Measurements from ENCODE around the gene TRIM8. TPM values are rescaled to one million over a fixed set of nuclear protein-coding genes. Genes with fewer than 3 reads are reported as not detected.

Gene TRIM8
- total and polyA plus RNA-seq, 2 donors (not counting 1 experiment from before 2014, with no cell fraction given), result 44.9 to 74.4 TPM

DNA sequence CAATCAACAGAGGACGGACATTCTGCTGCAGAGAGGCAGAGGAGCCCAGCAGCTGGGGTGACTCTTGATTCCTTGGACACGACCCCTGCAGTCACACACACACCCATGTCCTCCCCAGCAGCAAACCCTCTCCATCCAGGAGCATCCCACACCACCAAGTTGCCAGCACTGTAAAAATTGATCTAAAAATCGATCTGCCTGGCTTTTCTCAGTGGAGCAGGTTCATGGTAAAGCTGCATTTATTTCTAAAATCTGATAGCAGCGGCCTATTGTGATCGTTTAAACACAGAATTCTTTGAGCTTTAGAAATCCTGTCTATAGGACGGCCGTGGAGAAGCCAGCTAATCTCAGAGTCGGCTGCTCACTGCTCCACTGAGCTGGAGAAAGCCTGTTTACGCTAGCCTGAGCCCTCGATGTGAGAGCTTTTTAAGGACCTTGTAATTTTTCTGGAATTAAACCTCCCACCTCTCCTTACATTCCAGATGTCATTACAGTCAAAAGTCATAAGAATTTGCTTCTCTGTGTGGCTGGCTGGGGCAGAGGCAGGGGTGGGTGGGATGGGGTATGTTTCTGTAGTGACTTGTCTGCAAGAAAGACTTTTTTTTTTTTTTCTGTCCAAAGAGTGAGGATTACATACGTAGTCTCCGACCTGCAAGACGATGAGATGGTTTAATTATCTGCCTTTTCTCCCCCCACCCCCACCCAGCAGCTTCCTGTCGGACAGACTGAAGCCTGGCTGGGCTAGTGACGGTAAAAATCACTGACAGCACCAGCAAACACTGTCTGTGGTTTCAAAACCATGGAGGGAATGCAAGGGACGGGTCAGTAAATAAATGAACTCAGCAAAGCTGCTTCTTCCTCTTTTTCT, 31.6 kb downstream of the TRIM8 start:
- no peaks in the 10 kb centered on the region for H3K36me3 ChIP-seq (replicated peaks in 1 of 2; ENCODE audit: control extremely low read depth in 1 of 2, control insufficient read depth in 1 of 2, extremely low read depth in 1 of 2, insufficient read depth in 2 of 2, low read length in 1 of 2)
- no peak overlapping the region for H3K27ac ChIP-seq (ENCODE audit: low read length in 2 of 2)
- H3K79me2 ChIP-seq (ENCODE audit: control insufficient read depth, insufficient read depth, low read length), result no peaks in the 10 kb centered on the region
- H3K27me3 Mint-ChIP-seq, result no peaks in the 10 kb centered on the region
- ChIA-PET POLR2A (interaction anchor here (0.6 to 6.0 kb wide), 5 partner anchors 12 to 165 kb away, joined by 3 to 49 read pairs (median 4); partner anchors contain the start of genes ARL3 and TRIM8), CTCF (interaction anchor here (0.5 to 7.3 kb wide), 10 partner anchors 14 to 283 kb away, joined by 3 to 50 read pairs (median 3); partner anchors contain the start of genes ARL3, SFXN2 and TRIM8)
- DNase-seq (peak; percentile 46), ATAC-seq (ENCODE audit: low read depth) (peak; percentile 57)
- no peak overlapping the region for H2AFZ ChIP-seq (ENCODE audit: insufficient read depth, low read depth, low read length, poor library complexity, severe bottlenecking)
- H3K9me3 ChIP-seq (ENCODE audit: control extremely low read depth in 1 of 3, control insufficient read depth in 2 of 3, insufficient read depth in 1 of 3, low read length in 2 of 3), result no peaks in the 10 kb centered on the region
- H3K4me1 ChIP-seq (ENCODE audit: control insufficient read depth in 2 of 2, insufficient read depth in 2 of 2, low read length in 2 of 2), result peaks cover 31 to 34% of the 10 kb centered on the region in 2 donors
- TF ChIP-seq, protein P1, sequence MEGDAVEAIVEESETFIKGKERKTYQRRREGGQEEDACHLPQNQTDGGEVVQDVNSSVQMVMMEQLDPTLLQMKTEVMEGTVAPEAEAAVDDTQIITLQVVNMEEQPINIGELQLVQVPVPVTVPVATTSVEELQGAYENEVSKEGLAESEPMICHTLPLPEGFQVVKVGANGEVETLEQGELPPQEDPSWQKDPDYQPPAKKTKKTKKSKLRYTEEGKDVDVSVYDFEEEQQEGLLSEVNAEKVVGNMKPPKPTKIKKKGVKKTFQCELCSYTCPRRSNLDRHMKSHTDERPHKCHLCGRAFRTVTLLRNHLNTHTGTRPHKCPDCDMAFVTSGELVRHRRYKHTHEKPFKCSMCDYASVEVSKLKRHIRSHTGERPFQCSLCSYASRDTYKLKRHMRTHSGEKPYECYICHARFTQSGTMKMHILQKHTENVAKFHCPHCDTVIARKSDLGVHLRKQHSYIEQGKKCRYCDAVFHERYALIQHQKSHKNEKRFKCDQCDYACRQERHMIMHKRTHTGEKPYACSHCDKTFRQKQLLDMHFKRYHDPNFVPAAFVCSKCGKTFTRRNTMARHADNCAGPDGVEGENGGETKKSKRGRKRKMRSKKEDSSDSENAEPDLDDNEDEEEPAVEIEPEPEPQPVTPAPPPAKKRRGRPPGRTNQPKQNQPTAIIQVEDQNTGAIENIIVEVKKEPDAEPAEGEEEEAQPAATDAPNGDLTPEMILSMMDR (IDR thresholded peaks at IDR 0.05), result no peak
- TF ChIP-seq EZH2 (IDR thresholded peaks at IDR 0.05; ENCODE audit: borderline replicate concordance, insufficient read depth, low read depth, low read length, poor library complexity, severe bottlenecking), result no peak
- whole genome bisulfite sequencing (ENCODE audit: insufficient coverage), result 33% methylated on average over 11 of the region's 16 CpGs
- H3K4me2 ChIP-seq (replicated peaks; ENCODE audit: low read depth, low read length, poor library complexity, severe bottlenecking), result peak overlapping the region; percentile 45
- no peaks in the 10 kb centered on the region for H3K27me3 ChIP-seq (replicated peaks in 1 of 4; ENCODE audit: control extremely low read depth in 1 of 4, control insufficient read depth in 3 of 4, insufficient read depth in 4 of 4, low read length in 3 of 4)
- H3K9ac ChIP-seq (ENCODE audit: low read length), result peak overlapping the region; percentile 15
- H3K4me1 Mint-ChIP-seq, result peaks cover 42% of the 10 kb centered on the region
- H3K4me3 ChIP-seq (ENCODE audit: control extremely low read depth in 1 of 5, extremely low read depth in 1 of 5, insufficient read depth in 1 of 5, low read depth in 2 of 5, low read length in 4 of 5), result no peak overlapping the region
- H3K27ac Mint-ChIP-seq, result peak overlapping the region; percentile 80
- peak overlapping the region; percentile 70 for H3K4me3 Mint-ChIP-seq
- H3K9me3 Mint-ChIP-seq (ENCODE audit: insufficient read depth), result no peaks in the 10 kb centered on the region
- intact Hi-C loops (cut with micrococcal nuclease), result loop anchor here (2.0 to 5.0 kb wide), 2 partner anchors 31 to 36 kb away; partner anchors contain the start of genes ARL3, SFXN2 and TRIM8
- no peaks in the 10 kb centered on the region for H4K20me1 ChIP-seq (ENCODE audit: control insufficient read depth, insufficient read depth, low read length, poor library complexity, severe bottlenecking)
